T-cell (primary cell): ENCODE data around the gene RNF111. TPM values are rescaled to one million over a fixed set of nuclear protein-coding genes. Genes with fewer than 3 reads are reported as not detected.
"Not testable (repeated sequence)": the region's sequence is repeated elsewhere in the genome, so short reads cannot be mapped to it uniquely, and the experiment has no call there.

Experiments
- ATAC-seq, 4 experiments: fragments of 200-7000 bp in 3 of 4; fragments of 150-1000 bp in 1 of 4; cut with Tn5 transposase; replicated peaks in 1 of 4; 1 replicate in 3 of 4; 2 replicates in 1 of 4; pipeline ENCODE4 v1.10.0; 2021; ENCODE audit warnings: moderate library complexity in 3 of 4, mild to moderate bottlenecking in 2 of 4, moderate number of reproducible peaks in 1 of 4
- CTCF ChIA-PET, 2 donors: fragments of 300-600 bp; sonication (Branson Sonifier 250); formaldehyde crosslinking; loops; one replicate each; lab custom pipeline; 2022; ENCODE audit warnings: antibody characterized with exemption in 2 of 2; lab: Charles Lee
- POLR2A ChIA-PET, 2 donors: fragments of 300-600 bp; sonication (Branson Sonifier 250); formaldehyde crosslinking; loops; one replicate each; lab custom pipeline; 2022; ENCODE audit warnings: antibody characterized with exemption in 2 of 2; lab: Charles Lee
- DNase-seq, 35 experiments: peaks; one replicate each; pipeline versions ENCODE4 v3.0.0 to v3.0.0-alpha.2; 2013 to 2023
- H3K27ac ChIP-seq: one replicate; pipeline ENCODE4 v1.5.1; 2013; ENCODE audit warnings: low read length
- H3K27me3 ChIP-seq, 2 experiments: replicated peaks in 1 of 2; 1 replicate in 1 of 2; 2 replicates in 1 of 2; pipeline versions ENCODE4 v1.6.1 to v1.7.0; 2013; ENCODE audit warnings: low read length in 1 of 2, mixed read lengths in 1 of 2; ENCODE audit not compliant: control insufficient read depth in 2 of 2, insufficient read depth in 2 of 2; ENCODE audit errors: extremely low read depth in 1 of 2
- H3K36me3 ChIP-seq, 2 donors: 1 replicate in 1 of 2; 2 replicates in 1 of 2; pipeline versions ENCODE4 v1.6.1 to v1.7.0; 2013; ENCODE audit warnings: low read length in 1 of 2; ENCODE audit not compliant: control insufficient read depth in 2 of 2, insufficient read depth in 1 of 2; ENCODE audit errors: extremely low read depth in 1 of 2
- H3K4me1 ChIP-seq, 2 experiments: 1 replicate in 1 of 2; 2 replicates in 1 of 2; pipeline versions ENCODE4 v1.6.1 to v1.7.0; 2013; ENCODE audit warnings: low read length in 2 of 2, mixed read lengths in 1 of 2; ENCODE audit not compliant: insufficient read depth in 2 of 2, control insufficient read depth in 1 of 2; ENCODE audit errors: extremely low read depth in 1 of 2
- H3K4me3 ChIP-seq, 2 donors: 1 replicate in 1 of 2; 2 replicates in 1 of 2; pipeline versions ENCODE4 v1.5.1 to v1.7.0; 2013; ENCODE audit warnings: mild to moderate bottlenecking in 2 of 2, low read length in 1 of 2, moderate library complexity in 1 of 2; ENCODE audit not compliant: control insufficient read depth in 1 of 2; ENCODE audit errors: extremely low read depth in 1 of 2
- H3K9me3 ChIP-seq: 2 replicates; pipeline ENCODE4 v1.7.0; 2013
- H3K27ac Mint-ChIP-seq, 2 donors: one replicate each; pipeline ENCODE4 v1.8.0; 2020 to 2021; ENCODE audit warnings: mild to moderate bottlenecking in 2 of 2, mixed read lengths in 2 of 2
- H3K27me3 Mint-ChIP-seq, 2 donors: one replicate each; pipeline ENCODE4 v1.8.0; 2021 to 2022; ENCODE audit warnings: mixed read lengths in 2 of 2
- H3K36me3 Mint-ChIP-seq: one replicate; pipeline ENCODE4 v1.8.0; 2021; ENCODE audit warnings: mixed read lengths
- H3K4me1 Mint-ChIP-seq, 3 donors: one replicate each; pipeline ENCODE4 v1.8.0; 2020 to 2022; ENCODE audit warnings: mixed read lengths in 3 of 3, mild to moderate bottlenecking in 1 of 3
- H3K4me3 Mint-ChIP-seq, 3 donors: one replicate each; pipeline ENCODE4 v1.8.0; 2020 to 2022; ENCODE audit warnings: mild to moderate bottlenecking in 3 of 3, mixed read lengths in 3 of 3, moderate library complexity in 3 of 3
- H3K9me3 Mint-ChIP-seq, 3 donors: one replicate each; pipeline ENCODE4 v1.8.0; 2020 to 2022; ENCODE audit warnings: mixed read lengths in 3 of 3
- WGBS: methylation state at CpG from one replicate; pipeline ENCODE4 v1.1.5; 2013; ENCODE audit warnings: missing lambda C conversion rate; ENCODE audit not compliant: insufficient coverage; 5-methylcytosine and 5-hydroxymethylcytosine counted together
- total RNA-seq, 35 experiments: library from RNA in 6 of 35; stranded (reverse) in 6 of 35; fragments of 120-200 nt in 1 of 35; gene quantifications; one replicate each; pipeline versions ENCODE4 v1.2.1 to v1.2.4 and lab custom pipeline; 2013 to 2026

Gene RNF111
- total RNA-seq, 5 donors from 2014 or later (not counting 1 experiment from before 2014, with no cell fraction given), result 45.8 to 57.3 (median 54.3) TPM

DNA sequence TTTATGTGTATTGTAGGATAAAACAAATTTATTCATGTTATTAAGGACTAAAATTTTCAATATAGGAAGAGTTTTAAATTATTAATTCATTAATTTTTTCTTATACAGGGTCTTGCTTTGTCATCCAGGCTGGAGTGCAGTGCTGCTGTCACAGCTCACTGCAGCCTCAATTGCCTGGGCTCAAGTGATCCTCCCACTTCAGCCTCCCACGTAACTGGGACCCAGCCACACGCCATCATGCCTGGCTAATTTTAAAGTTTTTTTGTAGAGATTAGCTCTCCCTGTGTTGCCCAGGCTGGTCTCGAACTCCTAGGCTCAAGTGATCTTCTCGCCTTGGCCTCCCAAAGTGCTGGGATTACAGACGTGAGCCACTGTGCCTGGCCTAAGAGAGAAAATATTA, 132.2 kb downstream of the RNF111 start:
- Histone ChIP-seq H3K36me3 (no peaks in the 10 kb centered on the region), H3K4me3 (no peak overlapping the region), H3K27me3 (no peaks in the 10 kb centered on the region), H3K4me1 (no peaks in the 10 kb centered on the region), H3K27ac (no peak overlapping the region), H3K9me3 (no peaks in the 10 kb centered on the region)
- Mint-ChIP-seq H3K4me3 (no peak overlapping the region), H3K9me3 (no peaks in the 10 kb centered on the region), H3K4me1 (peaks cover 0 to 3% (median 0%) of the 10 kb centered on the region in 3 donors), H3K27me3 (no peaks in the 10 kb centered on the region), H3K36me3 (no peaks in the 10 kb centered on the region), H3K27ac (no peak overlapping the region)
- POLR2A ChIA-PET, result no interaction called here
- WGBS, result 100% methylated on average over 3 of the region's 5 CpGs
- DNase-seq (no peak), ATAC-seq (no peak)
- CTCF ChIA-PET, result no interaction called here

GRCh38 chr15:59120937-59121336, 133.5 kb downstream of the RNF111 start:
- H3K9me3 Mint-ChIP-seq, result no peaks in the 10 kb centered on the region
- Histone ChIP-seq H3K27me3 (no peaks in the 10 kb centered on the region), H3K27ac (no peak overlapping the region), H3K4me1 (no peaks in the 10 kb centered on the region), H3K4me3 (no peak overlapping the region), H3K9me3 (no peaks in the 10 kb centered on the region), H3K36me3 (no peaks in the 10 kb centered on the region)
- no peak for ATAC-seq
- no peak overlapping the region for H3K27ac Mint-ChIP-seq
- no peak for DNase-seq
- no peaks in the 10 kb centered on the region for H3K36me3 Mint-ChIP-seq
- no peaks in the 10 kb centered on the region for H3K27me3 Mint-ChIP-seq
- no peak overlapping the region for H3K4me3 Mint-ChIP-seq
- CTCF ChIA-PET, result no interaction called here
- peaks cover 0 to 3% (median 0%) of the 10 kb centered on the region in 3 donors for H3K4me1 Mint-ChIP-seq
- WGBS, result 96% methylated on average over 5 of the region's 5 CpGs
- POLR2A ChIA-PET, result no interaction called here

DNA sequence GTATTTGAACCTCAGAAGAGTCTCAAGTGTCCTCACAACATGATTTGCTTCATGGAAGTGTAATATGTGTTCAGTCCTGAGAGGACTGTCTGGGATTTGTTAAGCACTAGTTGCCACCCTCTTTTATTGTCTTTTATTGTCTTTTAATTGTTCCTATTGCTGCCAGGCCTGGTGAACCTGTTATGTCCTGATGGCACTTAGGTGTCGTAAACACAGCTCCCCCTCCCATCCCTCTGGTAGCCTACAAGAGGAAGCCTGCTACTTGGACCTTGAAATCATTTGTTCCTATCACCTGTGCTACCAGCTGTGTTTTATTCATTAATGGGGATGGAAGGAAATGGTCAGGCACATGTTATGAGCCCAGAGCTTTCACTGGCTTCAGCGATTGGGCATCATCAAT, 136.8 kb downstream of the RNF111 start:
- Mint-ChIP-seq H3K27ac (no peak overlapping the region), H3K36me3 (peaks cover 3% of the 10 kb centered on the region), H3K4me1 (peaks cover 0 to 3% (median 0%) of the 10 kb centered on the region in 3 donors), H3K27me3 (no peaks in the 10 kb centered on the region), H3K4me3 (no peak overlapping the region), H3K9me3 (no peaks in the 10 kb centered on the region)
- 100% methylated on average over 2 of the region's 2 CpGs for WGBS
- Histone ChIP-seq H3K4me1 (no peaks in the 10 kb centered on the region), H3K36me3 (no peaks in the 10 kb centered on the region), H3K27me3 (no peaks in the 10 kb centered on the region), H3K9me3 (no peaks in the 10 kb centered on the region), H3K27ac (no peak overlapping the region), H3K4me3 (no peak overlapping the region)
- ChIA-PET CTCF (no interaction called here), POLR2A (no interaction called here)
- no peak for ATAC-seq
- DNase-seq, result no peak

GRCh38 chr15:59125683-59126082, 138.2 kb downstream of the RNF111 start:
- H3K27ac Mint-ChIP-seq, H3K9me3 ChIP-seq, ATAC-seq, H3K4me3 ChIP-seq, H3K4me1 Mint-ChIP-seq, H3K4me3 Mint-ChIP-seq, CTCF ChIA-PET, H3K27ac ChIP-seq, H3K27me3 Mint-ChIP-seq, H3K36me3 Mint-ChIP-seq, DNase-seq, POLR2A ChIA-PET, H3K36me3 ChIP-seq, H3K27me3 ChIP-seq, H3K4me1 ChIP-seq: not testable (repeated sequence)
- WGBS, result no CpG with 5 or more reads among the region's 4 CpGs
- H3K9me3 Mint-ChIP-seq, result peaks cover 4 to 10% (median 7%) of the 10 kb centered on the region in 3 donors

- H3K4me1 Mint-ChIP-seq, H3K27me3 ChIP-seq, H3K27ac Mint-ChIP-seq, H3K4me3 Mint-ChIP-seq, H3K4me3 ChIP-seq, CTCF ChIA-PET, H3K36me3 Mint-ChIP-seq, DNase-seq, ATAC-seq, POLR2A ChIA-PET, H3K27ac ChIP-seq, H3K36me3 ChIP-seq, H3K9me3 ChIP-seq, H3K4me1 ChIP-seq, H3K27me3 Mint-ChIP-seq: not testable (repeated sequence)
- peaks cover 4 to 10% (median 7%) of the 10 kb centered on the region in 3 donors for H3K9me3 Mint-ChIP-seq
- WGBS, result no CpG with 5 or more reads among the region's 1 CpG
Measured at GRCh38 chr15:59127255-59127654, 139.8 kb downstream of the RNF111 start.

GRCh38 chr15:59131456-59131855, 144.0 kb downstream of the RNF111 start:
- ChIA-PET CTCF (no interaction called here), POLR2A (interaction anchor here in 1 of 2 donors (0.7 kb wide), 1 partner anchor 425 kb away, joined by 3 read pairs; no protein-coding TSS in a partner anchor)
- 100% methylated on average over 5 of the region's 16 CpGs for WGBS
- ATAC-seq (no peak), DNase-seq (no peak)
- Histone ChIP-seq H3K36me3 (no peaks in the 10 kb centered on the region), H3K4me3 (no peak overlapping the region), H3K27me3 (no peaks in the 10 kb centered on the region), H3K9me3 (no peaks in the 10 kb centered on the region), H3K27ac (no peak overlapping the region), H3K4me1 (no peaks in the 10 kb centered on the region)
- Mint-ChIP-seq H3K4me1 (no peaks in the 10 kb centered on the region), H3K36me3 (peaks cover 8% of the 10 kb centered on the region), H3K27me3 (no peaks in the 10 kb centered on the region), H3K4me3 (no peak overlapping the region), H3K27ac (no peak overlapping the region), H3K9me3 (peaks cover 4 to 10% (median 7%) of the 10 kb centered on the region in 3 donors)
